Spinal cord (tissue), 10 donors: ENCODE results near the gene PGBD5. TPM values are rescaled to one million over a fixed set of nuclear protein-coding genes. Genes with fewer than 3 reads are reported as not detected.
A peak's percentile ranks its signal among the peaks of the same experiment; 100 is the strongest.

Experiments
- DNase-seq, 6 donors: peaks; one replicate each; pipeline versions ENCODE4 v3.0.0 to v3.0.0-alpha.2; 2013 to 2015; ENCODE audit warnings: low spot score in 6 of 6, low read depth in 4 of 6
- H3K27ac ChIP-seq: one replicate; pipeline ENCODE4 v1.5.1; 2013; ENCODE audit warnings: low read depth, low read length, control low read depth
- H3K27me3 ChIP-seq: one replicate; pipeline ENCODE4 v1.6.1; 2013; ENCODE audit warnings: low read length; ENCODE audit not compliant: control insufficient read depth, insufficient read depth
- H3K36me3 ChIP-seq: one replicate; pipeline ENCODE4 v1.6.1; 2013; ENCODE audit warnings: low read length; ENCODE audit not compliant: control insufficient read depth, insufficient read depth
- H3K4me1 ChIP-seq: one replicate; pipeline ENCODE4 v1.6.1; 2013; ENCODE audit warnings: low read length; ENCODE audit not compliant: control insufficient read depth, insufficient read depth
- H3K4me3 ChIP-seq: one replicate; pipeline ENCODE4 v1.5.1; 2013; ENCODE audit warnings: low read depth, low read length, control low read depth
- H3K9me3 ChIP-seq: one replicate; pipeline ENCODE4 v1.6.1; 2013; ENCODE audit warnings: low read length; ENCODE audit not compliant: control insufficient read depth, insufficient read depth
- WGBS: methylation state at CpG from one replicate; pipeline ENCODE4 v1.1.5; 2013; ENCODE audit warnings: missing lambda C conversion rate; ENCODE audit not compliant: insufficient coverage; 5-methylcytosine and 5-hydroxymethylcytosine counted together
- polyA plus RNA-seq, 2 donors: library from polyadenylated mRNA; unstranded; fragments of 120-200 nt; gene quantifications; one replicate each; pipeline ENCODE4 v1.2.1, GENCODE V29; 2013; ENCODE audit not compliant: insufficient read length in 2 of 2
- total RNA-seq, 2 donors: library from RNA; depleted of rRNA in 1 of 2; stranded (reverse); fragments of 120-200 nt in 1 of 2; fragments of >200 nt in 1 of 2; gene quantifications; one replicate each; pipeline versions ENCODE4 v1.2.3 to v1.2.4, GENCODE V29; 2013 to 2014
- donor health status: healthy.

Gene PGBD5
- total and polyA plus RNA-seq, 4 donors, result 4.3 to 22.6 (median 16.1) TPM

GRCh38 chr1:230317823-230318819, 108.0 kb downstream of the PGBD5 start:
- peak in 1 of 6 donors; percentile 13 for DNase-seq

GRCh38 chr1:230316864-230317745, 109.0 kb downstream of the PGBD5 start:
- Histone ChIP-seq H3K9me3 (no peaks in the 10 kb centered on the region), H3K27ac (no peak overlapping the region), H3K4me1 (no peaks in the 10 kb centered on the region), H3K4me3 (no peak overlapping the region), H3K27me3 (no peaks in the 10 kb centered on the region), H3K36me3 (peaks cover 12% of the 10 kb centered on the region)
- DNase-seq, result no peak
- 89% methylated on average over 21 of the region's 23 CpGs for WGBS

More at GRCh38 chr1:230317823-230318819, 108.0 kb downstream of the PGBD5 start:
- H3K27ac ChIP-seq, result no peak overlapping the region
- WGBS, result 79% methylated on average over 17 of the region's 23 CpGs
- H3K27me3 ChIP-seq, result no peaks in the 10 kb centered on the region
- H3K36me3 ChIP-seq, result peaks cover 21% of the 10 kb centered on the region
- no peak overlapping the region for H3K4me3 ChIP-seq
- no peaks in the 10 kb centered on the region for H3K9me3 ChIP-seq
- no peaks in the 10 kb centered on the region for H3K4me1 ChIP-seq

GRCh38 chr1:230315099-230315498, 111.0 kb downstream of the PGBD5 start:
- WGBS, result 84% methylated on average over 6 of the region's 6 CpGs
- Histone ChIP-seq H3K27me3 (no peaks in the 10 kb centered on the region), H3K4me3 (no peak overlapping the region), H3K9me3 (no peaks in the 10 kb centered on the region), H3K4me1 (peaks cover 5% of the 10 kb centered on the region), H3K36me3 (peaks cover 9% of the 10 kb centered on the region), H3K27ac (no peak overlapping the region)
- no peak for DNase-seq

DNA sequence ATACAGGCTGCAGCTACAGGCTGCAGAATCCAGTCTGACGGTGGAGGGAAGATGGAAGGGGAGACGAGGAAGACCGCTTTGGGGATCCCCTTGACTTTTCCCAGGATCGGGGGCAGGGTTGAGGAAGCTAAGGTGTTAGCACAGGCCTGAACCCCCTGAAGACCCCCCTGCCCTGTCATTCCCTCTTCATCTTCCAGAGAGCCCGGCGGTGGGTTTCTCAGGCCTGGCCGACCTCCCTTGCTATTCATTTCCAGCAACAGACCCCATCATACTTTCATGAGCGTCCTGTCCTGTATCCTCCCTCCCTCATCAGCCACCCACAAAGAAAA, 112.0 kb downstream of the PGBD5 start:
- DNase-seq, result no peak
- Histone ChIP-seq H3K36me3 (peaks cover 5% of the 10 kb centered on the region), H3K9me3 (no peaks in the 10 kb centered on the region), H3K4me1 (peaks cover 5% of the 10 kb centered on the region), H3K27me3 (no peaks in the 10 kb centered on the region), H3K27ac (no peak overlapping the region), H3K4me3 (no peak overlapping the region)
- WGBS, result 83% methylated on average over 3 of the region's 8 CpGs

GRCh38 chr1:230313453-230314141, 112.5 kb downstream of the PGBD5 start:
- 61% methylated on average over 8 of the region's 12 CpGs for WGBS
- Histone ChIP-seq H3K36me3 (peaks cover 3% of the 10 kb centered on the region), H3K27me3 (no peaks in the 10 kb centered on the region), H3K27ac (no peak overlapping the region), H3K4me1 (peaks cover 5% of the 10 kb centered on the region), H3K9me3 (no peaks in the 10 kb centered on the region), H3K4me3 (no peak overlapping the region)
- no peak for DNase-seq

DNA sequence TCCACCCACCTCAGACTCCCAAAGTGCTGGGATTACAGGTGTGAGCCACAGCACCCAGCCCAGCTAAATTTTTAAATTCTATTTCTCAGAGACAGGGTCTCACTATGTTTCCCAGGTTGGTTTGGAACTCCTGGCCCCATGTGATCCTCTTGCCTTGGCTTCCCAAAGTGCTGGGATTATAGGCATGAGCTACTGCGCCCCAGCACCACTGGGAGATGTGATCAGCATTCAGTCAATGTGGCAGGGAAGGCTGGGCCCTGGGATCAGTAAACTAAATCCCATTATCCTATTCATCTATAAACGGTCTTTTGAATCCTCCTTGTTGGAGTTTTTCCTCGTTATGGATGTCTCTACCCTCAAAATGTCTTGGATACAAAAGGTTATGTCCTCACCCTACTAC, 113.5 kb downstream of the PGBD5 start:
- WGBS, result no CpG with 5 or more reads among the region's 3 CpGs
- Histone ChIP-seq H3K27ac (no peak overlapping the region), H3K27me3 (no peaks in the 10 kb centered on the region), H3K36me3 (peaks cover 3% of the 10 kb centered on the region), H3K4me3 (no peak overlapping the region), H3K4me1 (peaks cover 9% of the 10 kb centered on the region), H3K9me3 (no peaks in the 10 kb centered on the region)
- DNase-seq, result no peak

- no peaks in the 10 kb centered on the region for H3K27me3 ChIP-seq
- H3K27ac ChIP-seq, result no peak overlapping the region
- H3K4me1 ChIP-seq, result peaks cover 9% of the 10 kb centered on the region
- 37% methylated on average over 11 of the region's 14 CpGs for WGBS
- H3K36me3 ChIP-seq, result no peaks in the 10 kb centered on the region
- DNase-seq, result peak; percentile 66 to 94 (median 74)
- H3K9me3 ChIP-seq, result no peaks in the 10 kb centered on the region
- no peak overlapping the region for H3K4me3 ChIP-seq
These were observed 115.6 kb downstream of the PGBD5 start for GRCh38 chr1:230310381-230311163.

- no peak overlapping the region for H3K4me3 ChIP-seq
- H3K36me3 ChIP-seq, result no peaks in the 10 kb centered on the region
- H3K27ac ChIP-seq, result no peak overlapping the region
- peaks cover 9% of the 10 kb centered on the region for H3K4me1 ChIP-seq
- WGBS, result 96% methylated on average over 15 of the region's 15 CpGs
- no peak for DNase-seq
- H3K9me3 ChIP-seq, result no peaks in the 10 kb centered on the region
- no peaks in the 10 kb centered on the region for H3K27me3 ChIP-seq
These were observed 116.4 kb downstream of the PGBD5 start for GRCh38 chr1:230309646-230310177.
